ENCODE data around the gene TTLL1. TPM values are rescaled to one million over a fixed set of nuclear protein-coding genes. Genes with fewer than 3 reads are reported as not detected.

TTLL1 gene
- total RNA-seq (2011; cell fraction: chromatin; rRNA removed; ENCODE audit: low replicate concordance), result 0.49 and 0.81 TPM in 2 replicates
- 0.33 and 0.66 TPM in 2 replicates for total RNA-seq (2011; cell fraction: nucleolus; rRNA removed)
- total RNA-seq (2011; cell fraction: nucleoplasm; rRNA removed), result 0.37 TPM in 1 of 2 replicates, not detected in the other
- 0.14 and 0.29 TPM in 2 replicates for total RNA-seq (2014; rRNA removed)
- total RNA-seq (2014; rRNA removed; fragmentation: Illumina TruSeq; extraction: Trizol), result 0.22 and 0.25 TPM in 2 replicates
- total RNA-seq (2015; rRNA removed; fragmentation: Illumina TruSeq; extraction: Trizol), result 0.19 and 0.43 TPM in 2 replicates
- 0.16 and 0.29 TPM in 2 replicates for total RNA-seq (2021)
- 0.85 and 1.7 TPM in 2 replicates for polyA plus RNA-seq (2011; rRNA removed)
- 0.94 and 2.0 TPM in 2 replicates for polyA plus RNA-seq (2011; cell fraction: cytosol; rRNA removed)
- polyA plus RNA-seq (2011; cell fraction: nucleus; rRNA removed), result 0.64 and 1.2 TPM in 2 replicates
- 0.43 and 2.2 TPM in 2 replicates for polyA plus RNA-seq (2012)
- 0.26 and 0.36 TPM in 2 replicates for polyA plus RNA-seq (2014; fragmentation: Illumina TruSeq; extraction: Trizol)
- under 1 TPM; 0.06 to 0.08 TPM for polyA plus RNA-seq (2014; fragmentation: Nextera tagmentation; extraction: Ambion mirVana)
- polyA plus RNA-seq (2014; rRNA removed), result 0.17 and 0.76 TPM in 2 replicates
- polyA minus RNA-seq (2011; rRNA and poly(A)+ RNA removed), result 0.63 and 1.1 TPM in 2 replicates
- not detected in 2 replicates for polyA minus RNA-seq (2011; cell fraction: cytosol; rRNA and poly(A)+ RNA removed)
- polyA minus RNA-seq (2011; cell fraction: nucleus; rRNA and poly(A)+ RNA removed), result 0.27 and 0.44 TPM in 2 replicates
- Bru-seq, nascent RNA, result percentile 29 among the genes with signal in this experiment
- percentile 15 among the genes with signal in this experiment for BruChase-seq, experiment 1, labeled RNA remaining after a 2-hour chase
- percentile 17 among the genes with signal in this experiment for BruChase-seq, experiment 2, labeled RNA remaining after a 6-hour chase
- long read RNA-seq, experiment 1, partial matches to known transcripts, result 0 of 1 reads
- long read RNA-seq, experiment 1, other reads (novel, unspliced or antisense), result 1 of 1 reads
- long read RNA-seq, experiment 2, partial matches to known transcripts, result 0 of 1 reads
- long read RNA-seq, experiment 2, other reads (novel, unspliced or antisense), result 0 of 1 reads
- long read RNA-seq, experiment 3, result 0 reads

- no peak within 1 kb of the TSS; the same call in 2 of the 3 replicates for H3K27ac ChIP-seq (ENCODE audit: extremely low read depth, low read depth, low read length)
- FAIRE-seq, result peak; percentile 61
- in situ Hi-C loops (cut with MboI), result no loop called here
- TF ChIP-seq ZFX (CRISPR knock-in tag; IDR thresholded peaks at IDR 0.05) (peak; percentile 42), BMI1 (IDR thresholded peaks at IDR 0.05; ENCODE audit: low read length) (peak; percentile 84), L3MBTL2 (IDR thresholded peaks at IDR 0.05) (peak; percentile 58), E2F3 (CRISPR knock-in tag; IDR thresholded peaks at IDR 0.05) (no peak), CEBPG (CRISPR knock-in tag; IDR thresholded peaks at IDR 0.05) (peak; percentile 55; the same call in 1 of the 2 replicates), CEBPG (tag; conservative IDR thresholded peaks at IDR 0.05 in 1 of 2, IDR thresholded peaks at IDR 0.05 in 1 of 2) (peak; percentile 28 to 48), SMAD4 (CRISPR knock-in tag; conservative IDR thresholded peaks at IDR 0.05) (peak; percentile 43; the same call in 1 of the 2 replicates), TFAP4 (CRISPR knock-in tag; IDR thresholded peaks at IDR 0.05; ENCODE audit: borderline replicate concordance) (peak; percentile 62; the same call in 1 of the 2 replicates), CSDE1 (IDR thresholded peaks at IDR 0.05) (peak in 1 of 2 experiments; percentile 70; a peak in 1 of 4 replicates), KDM5B (IDR thresholded peaks at IDR 0.05; ENCODE audit: insufficient replicate concordance, low read depth, low read length) (peak; percentile 51), FOXP4 (CRISPR knock-in tag; IDR thresholded peaks at IDR 0.05; ENCODE audit: borderline replicate concordance) (no peak), MAX (CRISPR knock-in tag; IDR thresholded peaks at IDR 0.05) (peak; percentile 26; the same call in 1 of the 2 replicates), ATF1 (CRISPR knock-in tag; IDR thresholded peaks at IDR 0.05) (no peak), ATF1 (tag; IDR thresholded peaks at IDR 0.05) (peak; percentile 47; the same call in 1 of the 2 replicates)
Observed at GRCh38 chr22:43088984-43089717, at the start of gene TTLL1. Gene TTLL1 (minus strand): TSS chr22:43089391. CDS start chr22:43075586, 13,805 bp downstream.

More at GRCh38 chr22:43088984-43089717, at the start of gene TTLL1:
- intact Hi-C loops (cut with micrococcal nuclease), result no loop called here
- 1% methylated on average over 37 of the region's 64 CpGs for WGBS (ENCODE audit: insufficient coverage, low coverage, missing lambda C conversion rate)
- H3K9me1 ChIP-seq (ENCODE audit: control insufficient read depth, insufficient read depth, low read length), result no peaks in the 10 kb centered on the region
- ChIA-PET CTCF (ENCODE audit: low intra/inter-chr PET ratio) (interaction anchor here (1.7 kb wide), 1 partner anchor 269 kb away, joined by 4 read pairs; no protein-coding TSS in a partner anchor), POLR2A (no interaction called here)
- H3K9ac ChIP-seq (ENCODE audit: insufficient read depth in 1 of 2, low read depth in 2 of 2, low read length in 2 of 2), result peak within 1 kb of the TSS; percentile 27 to 89; a peak in 3 of 4 replicates
- peak within 1 kb of the TSS; percentile 57 for H3K4me3 ChIP-seq
- DNase-seq (ENCODE audit: extremely low read depth in 1 of 4, low spot score in 3 of 4), result peak; percentile 89 to 91 (median 90)
- no peaks in the 10 kb centered on the region for H3K9me3 ChIP-seq (replicated peaks; ENCODE audit: control insufficient read depth, insufficient read depth, low read depth, low read length)
- peak within 1 kb of the TSS; percentile 83 for H3K4me2 ChIP-seq (ENCODE audit: insufficient read depth, low read length)
- no peaks in the 10 kb centered on the region for H3K79me2 ChIP-seq (ENCODE audit: control insufficient read depth, insufficient read depth, low read length)
- BruUV-seq (replicated peaks), result TSS peak; percentile 76
- H2AFZ ChIP-seq (ENCODE audit: low read depth, low read length), result peak within 1 kb of the TSS; percentile 94
- peak; percentile 99 for ATAC-seq
- no peaks in the 10 kb centered on the region for H4K20me1 ChIP-seq (replicated peaks; ENCODE audit: control insufficient read depth, insufficient read depth, low read length)
- H3K27me3 ChIP-seq (ENCODE audit: control insufficient read depth in 2 of 2, insufficient read depth in 2 of 2, low read length in 2 of 2), result no peaks in the 10 kb centered on the region
- H3K36me3 ChIP-seq (ENCODE audit: control insufficient read depth, insufficient read depth, low read length), result no peaks in the 10 kb centered on the region
- H3K4me1 ChIP-seq (replicated peaks in 1 of 2; ENCODE audit: control insufficient read depth in 2 of 2, insufficient read depth in 2 of 2, low read length in 2 of 2), result peaks cover 3 to 19% of the 10 kb centered on the region in 2 experiments; a peak in 4 of 5 replicates

All from K562 (cell line).